ENCODE measurements around the gene EML4. TPM values are rescaled to one million over a fixed set of nuclear protein-coding genes. Genes with fewer than 3 reads are reported as not detected.

The EML4 gene
- polyA plus RNA-seq, 1 experiment: 19.1 TPM

GRCh38 chr2:42203792-42204191, 34.6 kb downstream of the EML4 start:
- TF ChIP-seq CTCF (IDR thresholded peaks at IDR 0.05; ENCODE audit: insufficient read depth, low read depth, low read length): no peak
- Histone ChIP-seq H3K4me3 (ENCODE audit: low read depth, low read length) (no peak overlapping the region), H3K36me3 (ENCODE audit: control insufficient read depth, insufficient read depth, low read length) (no peaks in the 10 kb centered on the region), H3K27me3 (ENCODE audit: control insufficient read depth, insufficient read depth, low read length) (no peaks in the 10 kb centered on the region)
- no peak for DNase-seq (ENCODE audit: low read depth)
- ChIA-PET POLR2A (no interaction called here), CTCF (interaction anchor here (1.3 kb wide), 1 partner anchor 37 kb away, joined by 4 read pairs; no protein-coding TSS in a partner anchor)

- ChIA-PET CTCF (interaction anchor here (0.9 to 1.2 kb wide), 2 partner anchors 16 to 109 kb away, joined by 3 to 4 read pairs; no protein-coding TSS in a partner anchor), POLR2A (no interaction called here)
- no peak overlapping the region for H3K4me3 ChIP-seq (ENCODE audit: low read depth, low read length)
- TF ChIP-seq CTCF (IDR thresholded peaks at IDR 0.05; ENCODE audit: insufficient read depth, low read depth, low read length): no peak
- H3K27me3 ChIP-seq (ENCODE audit: control insufficient read depth, insufficient read depth, low read length): no peaks in the 10 kb centered on the region
- no peak for DNase-seq (ENCODE audit: low read depth)
- no peaks in the 10 kb centered on the region for H3K36me3 ChIP-seq (ENCODE audit: control insufficient read depth, insufficient read depth, low read length)
Observed at GRCh38 chr2:42205337-42205736, 36.2 kb downstream of the EML4 start.

- ChIA-PET POLR2A (no interaction called here), CTCF (interaction anchor here (1.5 kb wide), 1 partner anchor 13 kb away, joined by 7 read pairs; no protein-coding TSS in a partner anchor)
- DNase-seq (ENCODE audit: low read depth): no peak
- TF ChIP-seq CTCF (IDR thresholded peaks at IDR 0.05; ENCODE audit: insufficient read depth, low read depth, low read length): no peak
- Histone ChIP-seq H3K36me3 (ENCODE audit: control insufficient read depth, insufficient read depth, low read length) (no peaks in the 10 kb centered on the region), H3K27me3 (ENCODE audit: control insufficient read depth, insufficient read depth, low read length) (no peaks in the 10 kb centered on the region), H3K4me3 (ENCODE audit: low read depth, low read length) (no peak overlapping the region)
Observed at GRCh38 chr2:42207826-42208225, 38.7 kb downstream of the EML4 start.

GRCh38 chr2:42210203-42210602, 41.0 kb downstream of the EML4 start:
- DNase-seq (ENCODE audit: low read depth): no peak
- H3K4me3 ChIP-seq (ENCODE audit: low read depth, low read length): no peak overlapping the region
- no peak for TF ChIP-seq CTCF (IDR thresholded peaks at IDR 0.05; ENCODE audit: insufficient read depth, low read depth, low read length)
- no peaks in the 10 kb centered on the region for H3K27me3 ChIP-seq (ENCODE audit: control insufficient read depth, insufficient read depth, low read length)
- CTCF ChIA-PET: interaction anchor here (1.0 kb wide), 1 partner anchor 10 kb away, joined by 3 read pairs; no protein-coding TSS in a partner anchor
- POLR2A ChIA-PET: no interaction called here
- no peaks in the 10 kb centered on the region for H3K36me3 ChIP-seq (ENCODE audit: control insufficient read depth, insufficient read depth, low read length)

GRCh38 chr2:42211291-42211690, 42.1 kb downstream of the EML4 start:
- no peak for TF ChIP-seq CTCF (IDR thresholded peaks at IDR 0.05; ENCODE audit: insufficient read depth, low read depth, low read length)
- Histone ChIP-seq H3K27me3 (ENCODE audit: control insufficient read depth, insufficient read depth, low read length) (no peaks in the 10 kb centered on the region), H3K4me3 (ENCODE audit: low read depth, low read length) (no peak overlapping the region), H3K36me3 (ENCODE audit: control insufficient read depth, insufficient read depth, low read length) (no peaks in the 10 kb centered on the region)
- ChIA-PET CTCF (no interaction called here), POLR2A (no interaction called here)
- no peak for DNase-seq (ENCODE audit: low read depth)

Measured in BJ (cell line).